CD4-positive, alpha-beta T cell treated with Interleukin-17A for 1 hour (primary cell): Measurements from ENCODE around the gene RSPO1.
"Not testable (repeated sequence)": the region's sequence is repeated elsewhere in the genome, so short reads cannot be mapped to it uniquely, and the experiment has no call there.

Experiments used
- DNase-seq: peaks from one replicate; pipeline ENCODE4 v3.0.0-alpha.2; 2020

The RSPO1 gene

GRCh38 chr1:37614105-37614504 is 20.6 kb downstream of the RSPO1 start:
- DNase-seq, result no peak

- DNase-seq, result no peak
Observed at GRCh38 chr1:37612186-37612585, 22.5 kb downstream of the RSPO1 start.

DNA sequence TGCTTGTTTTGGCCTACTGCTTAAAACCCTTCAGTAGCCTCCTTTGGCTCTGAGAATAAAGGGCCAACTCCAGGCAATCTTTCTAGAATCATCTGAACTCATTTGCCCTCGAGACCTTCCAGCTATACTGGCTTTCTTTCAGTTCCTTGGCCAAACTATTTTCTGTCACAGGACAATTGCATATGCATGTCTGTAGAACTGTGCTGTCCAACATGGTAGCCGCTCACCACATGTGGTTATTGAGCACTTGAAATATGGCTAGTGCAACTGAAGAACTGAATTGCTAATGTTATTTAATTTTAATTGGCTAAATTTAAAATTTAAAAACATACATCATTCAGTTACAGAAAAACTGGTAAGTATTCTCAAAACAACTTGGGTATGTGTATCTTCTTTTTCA is 24.7 kb downstream of the RSPO1 start:
- DNase-seq, result no peak

DNA sequence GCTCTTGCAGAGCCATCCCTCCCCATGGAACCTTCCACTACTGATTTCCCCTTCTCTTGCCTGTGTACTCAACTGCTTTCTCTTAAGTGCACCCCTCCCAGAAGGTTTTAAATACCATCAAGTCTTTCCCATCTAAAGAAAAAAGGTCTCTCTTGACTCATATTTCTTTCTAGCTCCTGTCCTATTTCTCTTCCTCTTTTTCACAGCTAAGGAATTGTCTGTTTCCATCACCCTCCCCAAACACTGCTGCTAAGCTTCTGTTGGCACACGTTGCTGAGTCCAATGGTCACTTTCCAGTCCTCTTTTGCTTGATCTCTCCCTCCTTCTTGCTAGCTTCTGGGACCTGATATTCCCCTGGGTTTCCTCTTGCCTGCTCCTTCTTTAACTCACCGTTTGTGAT is 25.7 kb downstream of the RSPO1 start:
- DNase-seq, result no peak

- no peak for DNase-seq
Observed at GRCh38 chr1:37606481-37607263, 28.0 kb downstream of the RSPO1 start.

DNA sequence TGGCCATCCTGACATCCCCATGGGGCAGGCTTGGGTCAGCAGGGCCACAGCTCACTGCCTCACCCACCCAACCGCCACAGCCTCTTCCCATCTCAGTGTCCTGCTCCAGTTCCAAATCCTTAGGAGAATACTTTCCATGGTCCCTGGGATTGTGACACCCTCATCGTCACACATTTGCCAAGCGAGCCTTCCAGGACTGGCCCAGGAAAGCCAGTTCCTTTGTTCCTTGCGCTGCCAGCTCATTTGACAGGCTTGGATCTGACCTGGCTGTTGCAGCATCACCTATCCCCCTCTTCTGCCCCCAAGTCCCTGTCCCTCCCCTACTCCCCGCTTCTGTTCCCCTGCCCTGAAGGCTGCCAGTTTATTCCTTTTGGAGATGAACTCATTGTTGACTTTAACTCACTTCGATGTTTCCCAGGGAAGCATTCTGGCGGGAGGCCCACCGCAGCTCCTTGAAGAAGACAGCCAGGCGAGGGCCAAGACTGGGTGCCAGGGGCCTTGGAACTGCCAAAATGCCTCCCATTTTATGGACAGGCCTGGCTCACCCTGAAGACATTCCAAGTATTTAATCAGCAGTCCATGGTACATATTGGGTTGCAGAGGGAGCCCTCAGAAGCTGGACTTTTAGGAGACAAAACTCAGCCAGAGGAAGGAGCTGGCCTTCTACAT is 28.8 kb downstream of the RSPO1 start:
- DNase-seq, result no peak

DNA sequence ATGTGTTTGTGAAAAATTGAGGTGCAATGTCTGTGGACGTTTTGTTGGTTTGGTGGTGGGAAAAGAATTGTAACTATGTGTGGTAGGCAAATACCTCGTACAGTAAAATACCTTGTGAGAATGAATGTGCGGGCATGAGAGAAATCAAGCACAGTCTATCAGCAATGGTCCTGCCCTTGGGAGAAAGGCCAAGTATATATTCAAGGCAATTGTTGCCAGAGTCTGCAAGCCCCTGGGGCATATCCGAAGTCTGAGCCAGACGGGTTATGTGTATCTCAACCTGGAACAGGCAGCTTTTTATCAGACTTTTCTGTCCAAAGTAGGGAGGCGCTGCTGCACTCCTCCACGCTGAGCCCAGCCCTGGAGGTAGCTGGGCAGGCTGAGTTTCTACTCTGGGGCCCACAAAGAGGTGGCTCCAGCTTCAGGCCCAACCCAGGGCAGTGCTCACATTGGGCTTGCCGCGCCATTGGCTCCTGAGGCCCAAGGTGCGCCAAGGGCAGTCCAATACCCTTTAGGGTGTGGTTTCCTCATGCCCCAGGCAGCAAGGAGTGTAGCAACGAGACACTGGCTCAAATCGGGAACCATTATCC is 29.5 kb downstream of the RSPO1 start:
- DNase-seq, result no peak

GRCh38 chr1:37602750-37603694 is 31.7 kb downstream of the RSPO1 start:
- peak; percentile 64 for DNase-seq

GRCh38 chr1:37601441-37601840 is 33.3 kb downstream of the RSPO1 start:
- DNase-seq, result no peak

DNA sequence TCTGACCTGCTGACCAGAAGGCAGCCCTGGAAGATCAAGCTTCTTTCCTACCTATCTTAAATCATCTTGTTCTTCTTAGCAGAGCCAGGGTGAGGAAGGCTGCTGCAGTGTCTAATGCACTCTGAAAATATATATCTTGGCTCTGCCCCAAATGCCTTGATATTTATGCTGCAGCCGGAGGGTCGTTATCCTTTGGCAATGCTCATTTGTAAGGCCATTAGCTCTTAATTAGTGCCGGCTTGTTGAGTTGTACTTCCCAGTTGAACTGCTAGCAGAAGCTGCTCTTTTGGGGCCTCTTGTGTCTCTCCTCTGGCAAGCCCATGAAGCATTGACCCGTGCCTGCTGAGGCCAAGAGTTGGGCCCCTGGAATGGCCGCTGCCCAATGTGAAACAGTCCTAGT is 34.8 kb downstream of the RSPO1 start:
- no peak for DNase-seq

GRCh38 chr1:37596182-37596667 is 38.5 kb downstream of the RSPO1 start:
- DNase-seq, result no peak

GRCh38 chr1:37595440-37596181 is 39.1 kb downstream of the RSPO1 start, which contains the start of gene GNL2:
Gene GNL2, minus strand, starts transcription at chr1:37595937. Its CDS starts 115 bp downstream, at chr1:37595822.
- peak; percentile 97 for DNase-seq

DNA sequence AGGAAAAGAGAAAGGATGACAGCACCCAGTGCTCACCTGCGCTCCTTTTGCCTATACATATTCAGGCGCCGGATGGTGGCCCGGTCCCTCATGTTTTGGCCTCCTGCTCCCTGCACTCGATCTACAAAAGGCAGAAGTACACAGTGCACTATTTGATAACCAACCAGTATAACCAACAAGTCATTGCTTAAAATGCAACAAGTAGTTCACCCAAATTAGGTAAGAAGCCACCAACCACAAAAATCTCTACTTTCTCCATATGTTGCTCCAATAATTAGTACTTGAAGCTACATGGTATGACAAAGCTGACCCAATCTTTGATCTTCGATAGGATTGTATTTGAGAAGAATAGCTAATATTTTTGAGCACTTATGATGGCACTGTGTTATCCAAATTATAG is 41.0 kb downstream of the RSPO1 start:
- no peak for DNase-seq

DNA sequence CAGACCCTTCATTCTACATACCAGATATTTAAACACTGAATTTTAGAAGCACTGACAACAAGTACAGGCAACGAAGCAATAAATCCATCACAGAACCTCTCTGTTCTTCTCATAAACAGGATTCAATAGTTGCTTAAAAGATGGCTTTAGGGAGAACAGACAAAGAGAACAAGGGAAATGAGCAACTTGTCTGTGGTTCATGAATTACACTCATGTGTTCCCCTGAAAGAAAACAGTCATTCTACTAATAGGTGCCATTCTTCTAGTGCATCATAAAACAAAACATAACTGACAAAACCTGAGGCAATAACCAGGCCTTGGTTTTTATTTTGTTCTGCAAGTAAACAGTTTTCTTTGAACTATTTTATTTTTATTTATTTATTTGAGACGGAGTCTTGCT is 45.8 kb downstream of the RSPO1 start:
- DNase-seq, result no peak

- not testable (repeated sequence) for DNase-seq
Observed at GRCh38 chr1:37584544-37584943, 50.1 kb downstream of the RSPO1 start.

DNA sequence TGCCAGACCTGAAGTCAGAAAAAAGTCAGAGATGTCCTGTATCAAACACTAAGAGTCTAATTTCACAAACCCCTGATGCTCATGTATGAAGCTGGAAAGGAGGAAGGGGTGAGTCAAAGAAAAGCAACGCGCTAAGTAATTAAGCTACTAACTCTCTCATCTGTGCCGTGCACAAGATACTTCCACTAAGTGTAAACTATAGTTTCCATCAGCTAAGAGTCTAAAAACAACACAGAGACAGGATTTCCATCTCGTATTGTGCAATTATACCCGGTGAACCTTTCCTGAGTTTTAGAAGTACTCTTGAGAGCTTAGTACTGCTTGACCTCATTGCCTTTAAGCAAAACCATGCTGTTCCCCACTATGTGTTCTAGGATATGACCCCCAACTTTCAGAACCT is 59.0 kb downstream of the RSPO1 start:
- DNase-seq, result no peak

- no peak for DNase-seq
Observed at GRCh38 chr1:37574834-37575480, 59.7 kb downstream of the RSPO1 start.

- DNase-seq, result no peak
Observed at GRCh38 chr1:37570528-37571334, 64.0 kb downstream of the RSPO1 start.

DNA sequence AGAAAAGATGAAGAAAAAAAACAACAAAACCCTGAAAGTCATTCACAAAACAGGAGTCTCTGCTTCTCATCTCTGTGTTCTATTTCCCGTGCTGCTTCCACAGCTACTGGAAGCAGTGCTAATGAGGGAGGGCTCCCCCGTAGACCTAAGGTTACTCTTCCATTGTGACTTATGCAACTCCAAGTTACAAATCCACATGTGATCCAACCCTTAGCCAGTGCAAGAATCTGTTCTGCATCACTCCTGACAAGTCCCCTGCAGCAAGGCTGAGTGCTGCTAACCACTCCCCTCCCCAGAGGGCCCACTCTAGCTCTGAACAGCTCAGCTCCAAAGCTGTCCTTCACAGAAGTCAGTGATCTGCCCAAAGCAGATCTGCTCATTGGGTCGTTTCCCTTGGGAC is 67.7 kb downstream of the RSPO1 start:
- DNase-seq, result no peak

GRCh38 chr1:37564892-37565291 is 69.8 kb downstream of the RSPO1 start:
- DNase-seq, result no peak

DNA sequence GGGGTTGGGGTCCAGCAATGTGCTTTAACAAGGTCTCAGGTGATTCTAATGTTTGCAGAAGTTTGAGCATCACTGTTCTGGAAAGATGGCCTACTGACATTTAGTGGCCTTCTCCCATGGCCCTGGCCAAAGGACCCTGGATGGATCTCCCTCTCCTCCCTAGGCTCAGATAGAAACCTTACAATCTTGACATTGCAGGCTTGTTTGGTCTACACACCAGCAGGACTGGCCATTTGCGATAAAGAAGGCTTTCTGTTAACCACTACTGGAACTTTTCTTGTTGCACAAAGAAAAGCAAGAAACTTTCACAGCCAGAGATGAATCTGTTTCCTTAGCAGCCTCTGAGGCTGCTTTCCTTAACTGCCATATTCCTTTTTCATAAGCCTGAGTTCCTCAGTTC is 71.7 kb downstream of the RSPO1 start:
- no peak for DNase-seq
